NCI-H1092 (cell line): ENCODE results near the gene CD200R1L.
"Not testable (repeated sequence)": the region's sequence is repeated elsewhere in the genome, so short reads cannot be mapped to it uniquely, and the experiment has no call there.

ENCODE experiments used
- DNase-seq: peaks from one replicate; lab custom pipeline; 2025; lab: John Stamatoyannopoulos, UW

The CD200R1L gene, protein sequence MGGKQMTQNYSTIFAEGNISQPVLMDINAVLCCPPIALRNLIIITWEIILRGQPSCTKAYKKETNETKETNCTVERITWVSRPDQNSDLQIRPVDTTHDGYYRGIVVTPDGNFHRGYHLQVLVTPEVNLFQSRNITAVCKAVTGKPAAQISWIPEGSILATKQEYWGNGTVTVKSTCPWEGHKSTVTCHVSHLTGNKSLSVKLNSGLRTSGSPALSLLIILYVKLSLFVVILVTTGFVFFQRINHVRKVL

GRCh38 chr3:112846764-112847163, at the start of gene CD200R1L:
Gene CD200R1L (minus strand): TSS chr3:112846864. CDS start chr3:112829367, 17,497 bp downstream.
- no peak for DNase-seq

DNA sequence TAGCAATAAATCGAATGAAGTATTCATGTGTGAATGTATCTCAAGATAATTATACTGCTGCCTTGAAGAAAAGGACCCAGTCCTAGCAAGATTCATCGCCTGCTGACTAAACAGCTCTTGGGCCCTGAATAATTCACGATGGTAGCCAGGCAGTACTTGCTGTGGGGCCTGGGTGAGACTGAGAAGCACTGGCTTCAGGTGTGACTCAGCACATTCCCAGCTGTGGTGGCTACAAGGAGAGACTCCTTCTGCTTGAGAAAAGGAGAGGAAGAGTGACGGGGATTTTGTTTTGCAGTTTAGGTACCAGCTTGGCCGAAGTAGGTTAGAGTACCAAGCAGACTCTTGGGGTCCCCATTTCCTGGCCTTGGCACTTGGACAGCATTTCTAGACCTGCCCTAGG, 47.6 kb upstream of the CD200R1L start:
- DNase-seq = no peak

GRCh38 chr3:112889357-112889756, 42.7 kb upstream of the CD200R1L start:
- DNase-seq = no peak

DNA sequence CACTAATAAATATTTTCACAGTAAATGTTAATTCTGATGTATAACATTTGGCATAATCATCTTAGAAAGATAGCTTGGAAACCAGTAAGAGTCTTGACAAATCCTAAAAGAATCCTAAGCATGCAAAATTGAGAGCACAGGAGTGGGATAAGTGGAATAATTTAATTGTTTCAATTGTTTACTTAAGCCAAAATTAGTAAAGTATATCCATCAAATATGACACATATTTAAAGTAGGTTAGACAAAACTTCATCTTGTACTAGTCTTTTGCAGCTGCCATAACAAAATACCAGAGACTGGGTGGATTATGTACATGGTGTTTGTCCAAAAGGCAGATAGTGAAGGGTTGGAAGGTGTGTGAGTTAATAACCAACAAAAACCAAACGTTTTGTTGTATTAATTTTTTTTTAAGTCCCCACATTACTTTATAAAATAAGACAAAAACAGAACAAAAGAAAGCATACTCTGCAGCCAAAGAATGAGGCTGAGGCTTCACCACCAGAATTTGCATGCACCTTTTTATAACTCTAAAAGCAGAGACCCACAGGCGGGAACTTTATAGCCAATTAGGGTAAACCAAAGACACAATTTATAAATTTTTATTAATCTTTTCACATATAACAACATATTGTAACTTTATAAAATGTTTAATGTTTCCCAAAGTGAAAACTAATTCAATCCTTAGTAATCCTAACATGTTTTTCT, 41.9 kb upstream of the CD200R1L start:
- no peak for DNase-seq

GRCh38 chr3:112884678-112885290, 38.1 kb upstream of the CD200R1L start:
- DNase-seq = no peak

- DNase-seq = no peak
Measured at GRCh38 chr3:112881891-112882290, 35.2 kb upstream of the CD200R1L start.

- no peak for DNase-seq
Measured at GRCh38 chr3:112875561-112875960, 28.9 kb upstream of the CD200R1L start.

GRCh38 chr3:112874725-112875124, 28.1 kb upstream of the CD200R1L start:
- DNase-seq = no peak

GRCh38 chr3:112873632-112874031, 27.0 kb upstream of the CD200R1L start:
- DNase-seq = no peak

GRCh38 chr3:112871735-112872134, 25.1 kb upstream of the CD200R1L start:
- no peak for DNase-seq

DNA sequence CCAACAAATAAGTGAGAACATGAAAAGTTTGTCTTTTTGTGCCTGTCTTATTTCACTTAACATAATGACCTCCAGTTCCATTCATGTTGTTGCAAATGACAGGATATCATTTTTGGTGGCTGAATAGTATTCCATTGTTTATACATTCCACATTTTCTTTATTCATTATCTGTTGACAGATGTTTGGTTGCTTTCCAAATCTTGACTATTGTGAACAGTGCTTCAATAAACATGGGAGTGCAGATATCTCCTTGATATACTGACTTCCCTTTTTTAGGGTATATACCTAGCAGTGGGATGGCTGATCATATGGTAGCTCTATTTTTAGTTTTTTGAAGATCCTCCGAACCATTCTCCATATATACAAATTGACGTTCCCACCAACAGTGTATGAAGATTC, 19.1 kb upstream of the CD200R1L start:
- no peak for DNase-seq

- no peak for DNase-seq
Measured at GRCh38 chr3:112860898-112861297, 14.2 kb upstream of the CD200R1L start.

DNA sequence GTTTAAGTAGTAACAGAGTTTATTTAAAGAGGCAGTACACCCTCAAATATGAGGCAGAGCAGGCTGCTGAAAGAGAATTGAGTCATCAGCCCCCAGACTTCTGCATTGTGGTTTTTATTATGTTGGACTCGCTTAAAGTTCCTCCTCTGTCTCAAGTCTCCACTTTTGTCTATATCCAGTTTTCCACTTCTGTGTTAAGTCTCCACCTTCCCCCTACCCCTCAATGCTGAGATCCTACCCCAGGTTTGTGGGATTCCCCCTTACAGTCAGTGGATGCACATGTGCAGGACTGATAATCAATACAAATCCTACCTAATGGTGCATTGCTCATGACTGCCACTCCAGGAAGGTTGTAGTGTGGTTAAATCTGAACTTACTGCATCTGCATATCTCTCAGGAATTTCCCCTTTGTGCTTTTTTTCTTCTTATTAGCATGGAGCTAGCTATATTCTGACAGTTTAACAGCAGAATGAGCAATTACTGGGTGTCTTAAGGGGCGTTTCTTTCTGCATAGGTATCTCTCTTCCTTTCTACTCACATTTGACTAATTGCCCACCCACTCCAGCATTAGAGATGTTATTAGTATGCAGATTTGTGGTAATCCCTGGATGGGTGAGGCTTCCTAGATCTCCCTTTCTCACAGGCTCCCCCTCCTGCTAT, 11.9 kb upstream of the CD200R1L start:
- DNase-seq = no peak

DNA sequence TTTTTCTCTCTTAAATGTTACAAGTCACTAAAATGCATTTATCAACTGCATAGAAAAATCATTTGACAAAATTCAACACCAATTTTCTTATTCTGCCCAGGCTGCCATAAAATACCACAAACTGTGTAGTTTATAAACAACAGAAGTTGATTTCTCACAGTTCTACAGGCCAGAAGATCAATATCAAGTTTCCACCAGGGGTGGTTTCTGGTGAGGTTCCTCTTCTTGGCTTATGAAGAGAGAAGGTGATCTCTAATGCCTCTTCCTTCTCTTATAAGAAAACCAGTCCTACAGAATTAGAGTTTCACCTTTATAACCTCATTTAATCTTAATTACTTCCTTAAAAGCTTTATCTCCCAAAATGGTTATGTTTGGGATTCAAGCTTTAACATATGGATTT, 10.9 kb upstream of the CD200R1L start:
- DNase-seq = no peak

DNA sequence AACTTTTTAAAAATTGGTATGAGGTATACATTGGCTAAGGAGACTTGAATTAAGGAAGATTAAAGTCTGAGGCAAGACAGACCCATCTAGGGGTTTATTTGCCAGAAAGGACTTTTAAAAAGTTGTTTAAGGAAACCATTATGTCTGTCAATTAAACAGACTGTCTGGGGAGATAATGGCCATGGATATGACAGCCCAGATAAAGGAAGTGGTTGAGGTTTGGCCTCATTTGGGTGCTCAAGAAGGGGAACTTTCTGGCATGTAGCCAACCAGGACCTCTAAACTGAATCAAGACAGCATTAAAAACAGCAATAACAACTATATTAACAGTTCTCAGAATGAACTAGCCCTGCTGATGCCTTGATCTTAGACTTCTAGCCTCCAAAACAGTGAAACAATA, 9.9 kb upstream of the CD200R1L start:
- no peak for DNase-seq

GRCh38 chr3:112855883-112856282, 9.2 kb upstream of the CD200R1L start:
- DNase-seq = no peak

DNA sequence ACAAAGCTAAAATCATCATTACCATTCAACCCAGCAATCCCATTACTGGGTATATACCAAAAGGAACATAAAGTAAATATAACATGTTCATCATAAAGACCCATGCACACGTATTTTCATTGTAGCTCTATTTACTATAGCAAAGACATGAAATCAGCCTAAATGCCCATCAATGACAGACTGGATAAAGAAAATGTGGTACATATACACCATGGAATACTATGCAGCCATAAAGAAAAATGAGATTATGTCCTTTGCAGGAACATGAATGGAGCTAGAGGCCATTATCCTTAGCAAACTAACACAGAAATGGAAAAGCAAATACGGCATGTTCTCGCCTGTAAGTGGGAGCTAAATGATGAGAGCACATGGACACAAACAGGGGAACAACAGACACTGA, 8.4 kb upstream of the CD200R1L start:
- DNase-seq = not testable (repeated sequence)

DNA sequence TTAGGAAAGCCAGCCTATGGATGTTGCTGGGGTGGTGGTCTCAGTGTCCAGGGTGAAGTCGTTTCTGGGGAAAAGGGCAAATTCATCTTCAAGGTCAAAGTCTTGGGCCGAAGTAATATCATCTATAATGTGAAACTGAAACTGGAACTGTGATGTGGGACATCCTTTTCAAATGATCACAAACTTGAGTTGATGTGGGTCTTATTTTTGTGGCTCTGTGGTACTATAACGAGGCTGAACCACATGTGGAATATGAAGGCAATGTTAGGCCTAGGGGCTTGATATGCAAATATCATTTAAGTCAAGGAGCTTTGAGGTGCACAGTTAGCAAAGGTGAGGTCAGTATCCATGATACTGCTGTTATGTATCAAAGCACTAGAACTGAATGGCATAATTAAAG, 1.5 kb upstream of the CD200R1L start:
- DNase-seq = no peak

- no peak for DNase-seq
Measured at GRCh38 chr3:112847692-112848091, 1.0 kb upstream of the CD200R1L start.

- no peak for DNase-seq
Measured at GRCh38 chr3:112845772-112846171, 892 bp downstream of the CD200R1L start.

DNA sequence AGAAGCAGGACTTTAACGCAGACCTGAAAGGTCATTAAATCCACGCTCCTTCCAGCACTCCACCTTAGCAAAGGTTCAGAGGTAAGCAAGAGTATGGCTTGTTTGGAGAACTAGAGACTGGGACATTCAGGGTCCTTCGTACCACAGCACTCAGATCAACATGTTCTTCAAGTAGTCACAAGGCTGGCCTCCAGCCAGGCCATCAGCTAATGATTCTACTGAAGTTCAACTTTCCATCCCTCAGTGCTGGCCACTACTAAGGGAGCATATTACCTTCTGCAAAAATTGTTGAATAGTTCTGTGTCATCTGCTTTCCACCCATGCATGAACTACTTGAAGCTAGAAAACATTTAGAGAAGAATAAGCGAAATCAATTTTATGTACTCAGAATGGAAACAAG, 17.6 kb downstream of the CD200R1L start:
- DNase-seq = no peak

- DNase-seq = no peak
Measured at GRCh38 chr3:112822064-112823055, 24.3 kb downstream of the CD200R1L start.
